ENCODE results near the gene PTTG1IP.
"Not testable (repeated sequence)": the region's sequence is repeated elsewhere in the genome, so short reads cannot be mapped to it uniquely, and the experiment has no call there.

The PTTG1IP gene

GRCh38 chr21:44879238-44879637, 5.7 kb upstream of the PTTG1IP start:
- DNase-seq = not testable (repeated sequence)

- no peak for DNase-seq
Measured at GRCh38 chr21:44878053-44878982, 4.8 kb upstream of the PTTG1IP start.

GRCh38 chr21:44876849-44877575, 3.5 kb upstream of the PTTG1IP start:
- DNase-seq = no peak

- DNase-seq = no peak
Measured at GRCh38 chr21:44875316-44875700, 1.8 kb upstream of the PTTG1IP start.

- no peak for DNase-seq
Measured at GRCh38 chr21:44874497-44875315, 1.2 kb upstream of the PTTG1IP start.

GRCh38 chr21:44874240-44874496, 678 bp upstream of the PTTG1IP start:
- DNase-seq = no peak

GRCh38 chr21:44872649-44873355, 688 bp downstream of the PTTG1IP start:
- DNase-seq = no peak

- DNase-seq = no peak
Measured at GRCh38 chr21:44872323-44872648, 1.2 kb downstream of the PTTG1IP start.

- no peak for DNase-seq
Measured at GRCh38 chr21:44871576-44872269, 1.8 kb downstream of the PTTG1IP start.

GRCh38 chr21:44870748-44871495, 2.6 kb downstream of the PTTG1IP start:
- no peak for DNase-seq

GRCh38 chr21:44869781-44870747, 3.4 kb downstream of the PTTG1IP start:
- peak; percentile 89 for DNase-seq

- DNase-seq = no peak
Measured at GRCh38 chr21:44868707-44869106, 4.8 kb downstream of the PTTG1IP start.

GRCh38 chr21:44867999-44868700, 5.3 kb downstream of the PTTG1IP start:
- DNase-seq = no peak

- no peak for DNase-seq
Measured at GRCh38 chr21:44867464-44867863, 6.0 kb downstream of the PTTG1IP start.

GRCh38 chr21:44866780-44867179, 6.7 kb downstream of the PTTG1IP start:
- no peak for DNase-seq

- no peak for DNase-seq
Measured at GRCh38 chr21:44865561-44866280, 7.8 kb downstream of the PTTG1IP start.

GRCh38 chr21:44862869-44863685, 10.4 kb downstream of the PTTG1IP start:
- no peak for DNase-seq

GRCh38 chr21:44858791-44859190, 14.7 kb downstream of the PTTG1IP start:
- no peak for DNase-seq
